ENCODE measurements around the gene FARP1.

DNA sequence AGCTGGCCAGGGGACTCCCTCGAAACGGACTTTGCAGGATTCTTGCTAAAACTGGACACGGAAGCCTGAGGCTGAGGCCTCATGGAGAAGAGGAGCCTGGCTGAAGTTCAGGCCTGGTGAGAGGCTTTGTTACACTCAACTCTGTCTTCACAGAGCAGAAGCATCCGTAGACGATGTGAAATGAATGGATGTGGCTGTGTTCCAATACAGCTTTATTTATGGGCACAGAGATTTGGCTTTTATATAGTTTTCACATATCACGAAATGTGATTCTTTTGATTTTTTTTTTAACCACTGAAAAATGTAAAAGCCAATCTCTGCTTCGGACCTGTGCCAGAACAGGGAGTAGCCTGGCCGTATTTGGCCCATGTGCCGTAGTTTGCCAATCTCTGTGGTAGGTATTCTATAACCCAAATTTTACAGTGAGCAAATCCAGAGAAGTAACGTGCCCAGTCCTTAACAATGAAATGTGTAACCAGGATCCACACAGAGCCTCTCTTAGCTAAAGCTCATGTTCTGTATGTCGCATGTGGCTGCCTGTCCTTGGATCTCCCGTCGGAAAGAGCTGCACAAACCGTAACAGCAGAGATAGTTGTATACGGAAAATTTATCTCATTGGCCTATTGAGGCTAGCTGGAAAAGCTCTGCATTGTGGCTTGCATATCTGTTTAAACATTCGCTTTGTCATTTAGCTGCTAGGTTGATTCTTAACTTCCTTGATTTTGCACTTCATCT lies 205.7 kb downstream of the FARP1 start:
- TF ChIP-seq, protein P1, sequence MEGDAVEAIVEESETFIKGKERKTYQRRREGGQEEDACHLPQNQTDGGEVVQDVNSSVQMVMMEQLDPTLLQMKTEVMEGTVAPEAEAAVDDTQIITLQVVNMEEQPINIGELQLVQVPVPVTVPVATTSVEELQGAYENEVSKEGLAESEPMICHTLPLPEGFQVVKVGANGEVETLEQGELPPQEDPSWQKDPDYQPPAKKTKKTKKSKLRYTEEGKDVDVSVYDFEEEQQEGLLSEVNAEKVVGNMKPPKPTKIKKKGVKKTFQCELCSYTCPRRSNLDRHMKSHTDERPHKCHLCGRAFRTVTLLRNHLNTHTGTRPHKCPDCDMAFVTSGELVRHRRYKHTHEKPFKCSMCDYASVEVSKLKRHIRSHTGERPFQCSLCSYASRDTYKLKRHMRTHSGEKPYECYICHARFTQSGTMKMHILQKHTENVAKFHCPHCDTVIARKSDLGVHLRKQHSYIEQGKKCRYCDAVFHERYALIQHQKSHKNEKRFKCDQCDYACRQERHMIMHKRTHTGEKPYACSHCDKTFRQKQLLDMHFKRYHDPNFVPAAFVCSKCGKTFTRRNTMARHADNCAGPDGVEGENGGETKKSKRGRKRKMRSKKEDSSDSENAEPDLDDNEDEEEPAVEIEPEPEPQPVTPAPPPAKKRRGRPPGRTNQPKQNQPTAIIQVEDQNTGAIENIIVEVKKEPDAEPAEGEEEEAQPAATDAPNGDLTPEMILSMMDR (IDR thresholded peaks at IDR 0.05) = no peak
- TF ChIP-seq POLR2AphosphoS5 (IDR thresholded peaks at IDR 0.05) (no peak), EP300 (IDR thresholded peaks at IDR 0.05) (no peak), POLR2A (IDR thresholded peaks at IDR 0.05) (no peak)

Data from gastroesophageal sphincter (tissue), 3 donors.